NCI-H526 (cell line): ENCODE measurements around the gene AFP.

Source experiments
- DNase-seq, 2 experiments: peaks; one replicate each; lab custom pipeline; 2025; lab: John Stamatoyannopoulos, UW

Gene AFP

DNA sequence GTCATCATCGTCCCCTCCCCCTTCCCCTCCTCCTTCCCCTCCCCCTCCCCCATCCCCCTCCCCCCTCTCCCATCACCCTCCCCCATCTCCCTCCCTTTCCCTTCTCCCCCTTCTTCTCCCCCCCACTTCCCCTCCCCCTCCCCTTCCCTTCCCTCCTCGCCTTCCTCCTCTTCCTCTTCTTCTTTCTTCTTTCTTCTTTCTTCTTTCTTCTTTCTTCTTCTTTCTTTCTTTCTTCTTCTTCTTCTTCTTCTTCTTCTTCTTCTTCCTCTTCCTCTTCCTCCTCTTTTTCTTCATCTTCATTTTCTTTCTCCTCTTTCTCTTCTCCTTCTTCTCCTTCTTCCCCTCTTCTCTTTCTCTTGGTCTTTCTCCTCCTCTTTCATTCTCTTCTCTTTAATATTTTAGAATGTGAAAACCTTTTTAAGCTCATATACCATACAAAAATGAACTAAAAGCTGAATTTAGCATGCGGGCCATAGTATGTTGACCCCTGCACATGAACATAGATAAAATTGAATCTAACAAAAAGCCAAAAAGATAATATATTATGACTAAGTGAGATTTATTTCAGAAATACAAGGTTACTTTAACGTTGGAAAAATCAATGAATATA, 25.0 kb downstream of the AFP start:
- no peak for DNase-seq

DNA sequence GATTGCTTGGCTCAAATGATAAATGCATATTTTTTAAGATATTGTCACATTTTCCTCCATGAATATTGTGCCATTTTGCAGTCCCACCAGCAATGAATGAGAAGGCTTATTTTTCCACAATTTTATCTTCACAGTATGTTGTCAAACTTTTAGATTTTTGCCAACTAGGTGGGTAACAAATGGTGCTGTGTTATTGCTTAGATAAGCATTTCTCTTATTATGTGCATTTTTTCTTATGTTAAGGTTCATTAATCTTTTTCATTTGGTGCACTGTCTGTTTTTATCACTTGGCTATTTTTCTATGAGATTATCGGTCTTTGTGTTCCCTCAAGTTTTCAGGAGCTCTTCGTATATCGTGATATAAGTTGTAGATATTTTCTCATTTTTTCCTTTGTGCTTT, 32.1 kb downstream of the AFP start:
- no peak for DNase-seq

DNA sequence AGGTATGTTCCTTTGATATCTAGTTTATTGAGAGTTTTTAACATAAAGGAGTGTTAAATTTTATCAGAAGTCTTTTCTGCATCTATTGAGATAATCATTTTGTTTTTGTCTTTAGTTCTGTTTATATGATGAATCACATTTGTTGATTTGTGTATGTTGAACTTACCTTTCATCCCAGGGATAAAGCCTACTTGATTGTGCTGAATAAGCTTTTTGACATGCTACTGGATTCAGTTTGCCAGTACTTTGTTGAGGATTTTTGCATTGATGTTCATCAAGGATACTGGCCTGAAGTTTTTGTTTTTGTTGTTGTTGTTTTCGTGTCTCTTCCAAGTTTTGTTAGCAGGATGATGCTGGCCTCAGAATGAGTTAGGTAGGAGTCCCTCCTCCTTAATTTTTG, 34.7 kb downstream of the AFP start:
- DNase-seq, result no peak

DNA sequence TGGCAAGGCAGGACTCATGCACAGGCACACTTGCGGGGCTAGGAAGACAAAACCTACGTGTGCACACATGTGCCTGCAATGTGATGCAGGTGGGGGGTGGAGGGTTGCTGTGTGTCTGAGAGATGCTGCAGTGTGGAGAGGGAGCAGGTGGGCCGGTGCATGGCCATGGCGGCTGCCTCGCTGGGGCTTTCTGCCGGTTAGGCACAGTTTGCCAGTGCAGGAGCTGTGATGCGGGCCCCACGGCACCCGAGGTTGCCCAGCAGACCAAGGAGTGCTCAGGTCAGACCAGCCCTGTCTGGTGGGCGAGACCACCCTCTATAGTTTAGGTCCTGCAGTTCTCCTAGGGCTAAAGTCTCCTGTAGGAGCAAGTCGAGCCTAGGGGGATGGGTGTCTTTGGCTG, 41.2 kb downstream of the AFP start:
- DNase-seq, result no peak

DNA sequence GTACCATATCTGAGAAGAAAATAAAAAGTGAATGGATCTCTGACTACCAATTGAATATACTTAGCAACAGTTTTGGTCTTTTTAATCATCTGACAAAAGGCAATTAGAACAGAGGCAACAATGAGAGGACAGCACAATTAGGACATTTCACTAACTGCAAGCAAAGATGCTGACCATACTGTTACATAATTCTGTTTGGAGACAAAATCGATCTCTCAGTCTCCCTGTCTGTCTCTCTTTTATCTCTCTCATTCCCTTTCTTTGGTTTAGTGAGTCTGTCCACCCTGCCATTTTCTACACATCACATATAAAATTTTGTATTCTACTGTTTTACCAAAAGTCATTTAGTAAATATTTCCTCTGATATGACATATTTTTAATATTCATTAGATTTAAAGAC, 43.3 kb downstream of the AFP start:
- no peak for DNase-seq

DNA sequence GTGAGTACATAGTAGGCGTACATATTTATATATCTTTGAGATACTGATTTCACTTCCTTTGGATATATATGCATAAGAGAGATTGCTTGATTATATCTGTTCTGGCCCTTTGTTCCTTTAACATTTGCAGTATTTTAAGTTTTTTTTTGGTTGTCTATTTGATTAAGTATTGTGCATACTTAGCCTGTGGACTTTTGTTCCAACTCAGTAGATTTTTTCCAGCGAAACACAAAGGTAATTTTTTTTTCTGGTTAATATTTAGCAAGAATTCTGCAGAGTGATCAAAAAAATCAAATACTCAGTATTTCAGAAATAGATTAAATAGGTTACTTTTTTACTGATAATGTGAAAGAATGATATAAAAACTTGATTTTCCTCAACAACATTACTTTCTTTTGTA, 45.3 kb downstream of the AFP start, which contains the start of gene AFM:
Gene AFM (plus strand): TSS at position 388 of the 400 bp plus-strand sequence. CDS start 31 bp downstream, outside the sequence.
- no peak for DNase-seq

DNA sequence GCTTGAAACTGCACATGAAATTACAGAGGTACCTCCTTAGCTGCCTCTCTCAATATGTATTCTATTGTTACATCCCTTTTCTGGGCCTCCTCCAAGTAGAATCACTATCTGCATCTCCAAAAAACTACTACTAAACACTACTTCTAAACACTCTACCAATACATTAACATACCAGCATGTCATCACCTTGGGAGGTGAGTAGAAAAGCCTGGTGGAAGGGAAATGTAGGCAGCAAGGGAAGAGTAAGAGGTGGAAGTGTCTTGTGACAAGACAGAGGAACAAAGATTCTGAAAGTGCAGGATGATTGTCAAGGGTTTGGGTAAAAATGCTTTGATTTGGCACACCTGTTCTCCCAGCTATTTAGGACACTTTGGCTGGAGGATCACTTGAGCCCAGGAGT, 49.1 kb downstream of the AFP start:
- DNase-seq, result no peak

DNA sequence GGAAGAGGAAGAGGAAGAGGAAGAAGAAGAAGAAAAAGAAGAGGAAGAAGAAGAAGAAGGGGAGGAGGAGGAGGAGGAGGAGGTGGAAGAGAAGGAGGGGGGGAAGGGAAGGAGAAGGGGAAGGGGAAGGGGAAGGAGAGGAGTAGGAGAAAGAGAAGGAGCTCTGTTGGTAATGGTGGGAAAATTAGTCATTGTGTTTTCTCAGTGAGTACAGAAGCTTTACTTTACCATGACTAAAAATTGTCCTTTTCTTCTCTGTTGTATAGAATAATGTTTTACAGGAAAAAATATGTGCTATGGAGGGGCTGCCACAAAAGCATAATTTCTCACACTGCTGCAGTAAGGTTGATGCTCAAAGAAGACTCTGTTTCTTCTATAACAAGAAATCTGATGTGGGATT, 49.6 kb downstream of the AFP start:
- DNase-seq, result no peak

DNA sequence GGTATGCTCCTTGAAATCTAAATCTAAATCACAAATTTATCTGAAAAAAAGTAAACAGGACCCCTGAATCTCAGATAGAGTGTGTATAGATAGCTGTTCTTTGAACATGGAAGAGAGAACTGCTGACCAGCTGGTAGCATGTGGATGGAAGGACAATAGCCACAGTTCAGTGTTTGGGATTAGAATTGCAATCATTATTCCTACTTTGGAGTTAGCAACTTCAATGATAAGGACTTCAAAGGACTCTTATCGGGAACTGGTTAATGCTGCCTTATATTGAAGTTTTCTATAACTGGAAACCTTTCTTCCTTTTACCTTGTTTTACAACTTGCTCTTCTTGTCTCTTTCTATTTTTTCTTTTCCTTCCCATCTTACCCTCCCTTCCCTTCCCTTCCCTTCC, 50.5 kb downstream of the AFP start:
- no peak for DNase-seq

DNA sequence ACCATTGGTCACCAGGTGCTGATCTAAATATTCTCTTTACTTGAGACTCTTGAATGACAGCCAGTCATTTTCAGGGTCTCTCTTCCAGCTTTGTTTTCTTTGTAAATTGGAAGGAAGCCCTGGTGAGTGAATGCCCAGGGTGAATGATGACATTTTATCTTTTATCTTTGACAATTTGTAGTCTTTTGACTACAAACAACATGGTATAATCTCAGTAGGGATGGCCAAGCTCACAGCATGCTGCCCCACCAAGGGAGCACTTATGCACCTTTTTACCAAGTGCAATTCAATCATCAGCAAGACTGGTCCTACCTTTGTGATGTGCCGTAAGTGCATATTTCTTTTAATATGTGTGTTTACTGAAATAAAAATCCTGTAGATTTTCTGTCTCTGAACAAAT, 51.2 kb downstream of the AFP start:
- DNase-seq, result no peak

DNA sequence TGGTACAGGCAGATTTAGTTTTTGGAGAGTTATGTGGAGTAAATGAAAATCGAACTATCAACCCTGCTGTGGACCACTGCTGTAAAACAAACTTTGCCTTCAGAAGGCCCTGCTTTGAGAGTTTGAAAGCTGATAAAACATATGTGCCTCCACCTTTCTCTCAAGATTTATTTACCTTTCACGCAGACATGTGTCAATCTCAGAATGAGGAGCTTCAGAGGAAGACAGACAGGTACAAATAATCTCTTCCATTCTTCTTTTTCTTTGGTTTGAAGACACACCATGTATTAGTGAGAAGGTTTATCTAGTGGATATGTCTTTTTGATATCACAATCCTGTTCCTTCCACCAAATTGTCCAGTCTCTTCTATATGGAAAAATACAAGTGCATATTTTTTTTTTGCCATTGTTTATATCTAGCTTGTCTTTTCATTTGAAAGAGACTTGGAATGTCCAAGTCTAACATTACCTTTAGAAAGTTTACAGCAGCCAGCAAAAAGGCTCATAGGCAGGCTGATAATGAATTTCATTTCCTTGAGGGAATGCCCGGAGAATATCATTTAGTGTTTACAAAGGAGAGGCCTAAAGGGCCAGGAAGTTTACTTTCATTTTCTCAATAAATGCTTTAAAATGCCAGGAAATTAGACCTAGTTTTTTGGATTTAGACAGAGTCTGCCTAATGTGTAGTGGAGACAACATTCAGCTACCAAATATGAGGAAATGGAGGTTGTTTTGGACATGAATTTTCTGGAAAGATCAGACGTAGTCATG, 64.2 kb downstream of the AFP start:
- no peak for DNase-seq

DNA sequence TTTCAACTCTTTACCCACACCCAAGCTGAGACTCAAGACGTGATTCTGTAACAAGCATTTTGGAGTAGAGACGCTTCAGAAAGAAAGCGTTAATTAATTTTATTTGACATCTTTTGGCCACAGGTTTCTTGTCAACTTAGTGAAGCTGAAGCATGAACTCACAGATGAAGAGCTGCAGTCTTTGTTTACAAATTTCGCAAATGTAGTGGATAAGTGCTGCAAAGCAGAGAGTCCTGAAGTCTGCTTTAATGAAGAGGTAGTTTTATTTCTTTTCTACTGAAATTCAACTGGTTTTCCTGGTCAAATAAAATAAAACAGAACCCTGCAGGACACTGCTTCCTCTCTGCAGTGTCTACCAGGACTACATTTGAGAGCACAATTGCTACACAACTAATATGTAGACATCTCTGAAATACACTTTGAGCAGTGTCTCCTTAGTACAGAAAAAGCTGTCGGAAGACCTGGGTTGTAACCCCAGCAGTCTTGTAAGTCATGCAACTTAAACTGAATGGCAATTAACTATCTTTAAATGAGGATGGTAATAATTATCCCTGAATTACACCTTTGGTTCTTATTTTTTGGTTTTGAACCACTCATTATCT, 65.7 kb downstream of the AFP start:
- DNase-seq, result no peak

DNA sequence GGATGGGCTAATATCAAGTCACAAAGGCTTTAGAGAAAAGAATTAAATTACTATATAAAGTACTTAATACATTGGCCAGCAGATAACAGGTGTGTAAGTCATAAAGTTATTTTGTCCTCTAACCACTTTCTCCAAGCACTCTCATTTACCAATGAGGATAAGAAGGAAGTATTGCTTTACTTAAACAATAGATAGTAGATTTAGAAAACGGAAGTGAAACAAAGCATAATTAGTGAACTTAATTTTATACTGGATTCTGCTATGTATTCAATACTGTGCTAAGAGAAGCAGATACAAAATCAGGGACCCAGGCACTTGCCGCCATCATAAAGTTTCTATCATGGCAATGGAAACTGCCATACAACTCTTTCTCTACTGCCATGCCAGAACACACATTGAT, 69.5 kb downstream of the AFP start:
- no peak for DNase-seq
